Glutamatergic neuron (in vitro differentiated cells): ENCODE results near the gene C1orf174. TPM values are rescaled to one million over a fixed set of nuclear protein-coding genes. Genes with fewer than 3 reads are reported as not detected.

Experiments
- DNase-seq: peaks from one replicate; pipeline ENCODE4 v3.0.0; 2022
- H3K27ac Mint-ChIP-seq: one replicate; pipeline ENCODE4 v1.8.0; 2020; ENCODE audit warnings: mild to moderate bottlenecking, mixed read lengths, inconsistent platforms; ENCODE audit not compliant: unreplicated experiment
- H3K27me3 Mint-ChIP-seq: one replicate; pipeline ENCODE4 v1.8.0; 2020; ENCODE audit warnings: mild to moderate bottlenecking, moderate library complexity, mixed read lengths, inconsistent platforms; ENCODE audit not compliant: unreplicated experiment
- H3K36me3 Mint-ChIP-seq: one replicate; pipeline ENCODE4 v1.8.0; 2020; ENCODE audit warnings: mild to moderate bottlenecking, mixed read lengths, inconsistent platforms; ENCODE audit not compliant: unreplicated experiment
- H3K4me1 Mint-ChIP-seq: one replicate; pipeline ENCODE4 v1.8.0; 2020; ENCODE audit warnings: mild to moderate bottlenecking, low read depth, mixed read lengths, inconsistent platforms; ENCODE audit not compliant: unreplicated experiment
- H3K4me3 Mint-ChIP-seq: one replicate; pipeline ENCODE4 v1.8.0; 2020; ENCODE audit warnings: mild to moderate bottlenecking, mixed read lengths, inconsistent platforms; ENCODE audit not compliant: unreplicated experiment
- H3K9me3 Mint-ChIP-seq: one replicate; pipeline ENCODE4 v1.8.0; 2020; ENCODE audit warnings: mild to moderate bottlenecking, moderate library complexity, mixed read lengths, inconsistent platforms; ENCODE audit not compliant: unreplicated experiment
- CTCF ChIP-seq: fragments of 200-600 bp; sonication (generic); IDR thresholded peaks from one replicate; pipeline ENCODE4 v1.5.0; 2021; ENCODE audit not compliant: partially characterized antibody, unreplicated experiment
- long read RNA-seq: library from polyadenylated mRNA; unstranded; transcript quantifications from one replicate; pipeline ENCODE4 v2.0.0, GENCODE V29; 2020; ENCODE audit not compliant: unreplicated experiment
- total RNA-seq: library from RNA; stranded (reverse); fragmentation: NEBNext Ultra II Directional; extraction: Animal tissue kit (Norgen Biotek cat#: 25700); gene quantifications from one replicate; pipeline ENCODE4 v1.2.1, GENCODE V29; 2021; ENCODE audit not compliant: unreplicated experiment

Gene C1orf174
- 16.9 TPM for total RNA-seq
- long read RNA-seq, partial matches to known transcripts, result 0 of 5 reads
- long read RNA-seq, other reads (novel, unspliced or antisense), result 1 of 5 reads

- DNase-seq, result peak; percentile 93
- peaks cover 4% of the 10 kb centered on the region for H3K9me3 Mint-ChIP-seq
- TF ChIP-seq CTCF, result no peak
- no peaks in the 10 kb centered on the region for H3K36me3 Mint-ChIP-seq
- peak within 1 kb of the TSS; percentile 91 for H3K4me3 Mint-ChIP-seq
- H3K27ac Mint-ChIP-seq, result peak within 1 kb of the TSS; percentile 98
- H3K4me1 Mint-ChIP-seq, result peaks cover 15% of the 10 kb centered on the region
- peaks cover 8% of the 10 kb centered on the region for H3K27me3 Mint-ChIP-seq
These were observed at the start of gene C1orf174 for GRCh38 chr1:3900150-3900968. TSS of gene C1orf174 (minus strand) at chr1:3900272. CDS start at chr1:3900186, 86 bp downstream.

DNA sequence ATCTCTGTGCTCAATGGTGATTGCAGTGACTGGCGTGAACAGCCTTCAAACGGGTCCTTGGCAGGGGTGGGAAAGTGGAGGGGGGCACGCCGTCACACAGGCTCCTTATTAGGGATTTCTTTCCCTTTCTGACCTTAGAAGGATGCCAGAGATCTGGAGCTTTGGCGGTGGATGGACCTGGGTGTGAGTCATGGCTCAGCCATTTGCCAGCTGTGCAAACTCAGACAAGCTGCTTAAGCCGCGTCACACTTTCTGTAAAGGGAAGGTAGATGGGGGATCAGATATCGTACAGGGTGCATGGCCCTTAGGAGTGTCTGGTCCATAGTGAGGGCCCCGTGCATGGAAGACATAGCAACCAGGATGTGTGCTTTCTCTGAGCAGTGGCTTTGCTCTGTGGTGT, 48.3 kb upstream of the C1orf174 start:
- H3K27me3 Mint-ChIP-seq, result peaks cover 7% of the 10 kb centered on the region
- H3K9me3 Mint-ChIP-seq, result peaks cover 13% of the 10 kb centered on the region
- DNase-seq, result no peak
- H3K27ac Mint-ChIP-seq, result no peak overlapping the region
- peaks cover 4% of the 10 kb centered on the region for H3K36me3 Mint-ChIP-seq
- no peak overlapping the region for H3K4me3 Mint-ChIP-seq
- no peak for TF ChIP-seq CTCF
- no peaks in the 10 kb centered on the region for H3K4me1 Mint-ChIP-seq

DNA sequence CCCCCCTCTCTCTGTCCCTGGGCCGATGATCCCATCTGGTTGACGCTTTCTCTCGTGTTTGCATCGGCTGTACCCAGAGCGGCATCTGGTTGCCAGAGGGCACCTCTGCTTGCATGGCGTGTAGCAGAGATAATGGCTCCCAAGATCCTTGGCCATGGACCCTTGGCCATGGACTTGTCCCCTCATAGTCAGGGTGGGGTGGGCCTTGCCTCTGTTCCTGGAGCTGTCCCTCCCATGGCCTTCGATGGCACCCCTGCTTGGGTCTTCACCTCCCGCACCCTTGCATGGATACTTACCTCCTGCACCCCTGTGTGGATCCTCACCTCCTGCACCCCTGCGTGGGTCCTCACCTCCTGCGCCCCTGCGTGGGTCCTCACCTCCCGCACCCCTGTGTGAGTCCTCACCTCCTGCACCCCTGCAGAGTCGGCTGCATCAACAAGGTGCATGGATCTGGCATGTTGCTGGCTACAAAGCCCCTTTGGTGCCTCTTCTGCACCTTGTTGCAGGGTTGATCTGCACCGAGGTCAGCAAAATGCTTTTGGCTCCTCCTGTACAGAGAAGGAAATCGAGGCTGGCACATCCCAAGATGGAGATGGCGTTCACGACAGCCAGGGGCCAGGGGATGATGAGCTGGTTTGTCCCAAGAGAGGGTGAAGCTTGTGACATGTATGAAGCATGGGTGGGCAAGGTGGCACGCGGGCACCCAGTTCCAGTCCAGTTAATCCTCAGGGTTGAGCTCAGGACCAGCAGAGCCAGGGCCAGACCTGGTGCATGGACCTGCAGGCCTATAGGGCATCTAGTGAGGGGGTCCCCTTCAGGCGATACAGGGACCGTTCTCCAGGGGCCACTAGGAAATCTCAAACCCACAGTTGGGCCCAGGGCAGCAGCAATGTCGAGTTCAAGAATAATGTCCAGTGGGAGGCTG, 46.1 kb upstream of the C1orf174 start:
- H3K27me3 Mint-ChIP-seq, result peaks cover 7% of the 10 kb centered on the region
- no peak for DNase-seq
- no peak overlapping the region for H3K4me3 Mint-ChIP-seq
- H3K27ac Mint-ChIP-seq, result no peak overlapping the region
- peaks cover 12% of the 10 kb centered on the region for H3K9me3 Mint-ChIP-seq
- no peaks in the 10 kb centered on the region for H3K4me1 Mint-ChIP-seq
- H3K36me3 Mint-ChIP-seq, result peaks cover 4% of the 10 kb centered on the region
- TF ChIP-seq CTCF, result no peak

DNA sequence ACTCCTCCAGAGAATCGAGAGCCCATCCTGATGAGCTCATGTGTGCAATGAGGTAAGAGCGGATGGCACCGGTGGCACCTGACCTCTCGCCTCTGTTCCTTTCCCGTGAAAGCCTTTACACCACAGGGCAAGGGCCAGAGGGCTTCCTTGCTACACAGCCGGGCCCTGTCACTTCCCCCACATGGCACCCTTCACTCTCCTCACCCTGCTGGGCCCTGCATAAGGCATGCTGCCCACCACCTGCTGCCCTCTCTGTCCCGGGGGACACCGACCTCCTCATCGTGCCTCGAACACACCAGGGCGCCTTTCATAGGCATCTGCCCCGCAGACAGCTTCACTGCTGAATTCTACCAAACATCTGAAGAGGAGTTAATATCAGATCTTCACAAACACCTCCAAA, 45.1 kb upstream of the C1orf174 start:
- H3K27ac Mint-ChIP-seq, result no peak overlapping the region
- H3K27me3 Mint-ChIP-seq, result peaks cover 7% of the 10 kb centered on the region
- TF ChIP-seq CTCF, result no peak
- peaks cover 4% of the 10 kb centered on the region for H3K36me3 Mint-ChIP-seq
- H3K9me3 Mint-ChIP-seq, result peaks cover 12% of the 10 kb centered on the region
- no peaks in the 10 kb centered on the region for H3K4me1 Mint-ChIP-seq
- no peak for DNase-seq
- no peak overlapping the region for H3K4me3 Mint-ChIP-seq
